Endothelial cell of umbilical vein (primary cell): ENCODE results near the gene SLC6A19. TPM values are rescaled to one million over a fixed set of nuclear protein-coding genes. Genes with fewer than 3 reads are reported as not detected.

Source experiments
- BruUV-seq: library from RNA; stranded (reverse); fragments of 400-500 nt; replicated peaks from 2 replicates; lab custom pipeline; 2021; lab: Mats Ljungman, UMichigan
- CTCF ChIA-PET: fragments of 300-600, 350-600 bp; sonication (Branson Sonifier 250); formaldehyde crosslinking; loops from one replicate; lab custom pipeline; 2021; ENCODE audit warnings: antibody characterized with exemption, inconsistent platforms; lab: Charles Lee
- POLR2A ChIA-PET: fragments of 300-600, 350-600 bp; sonication (Branson Sonifier 250); formaldehyde crosslinking; loops from one replicate; lab custom pipeline; 2021; ENCODE audit warnings: antibody characterized with exemption, inconsistent platforms; lab: Charles Lee
- DNase-seq: peaks from one replicate; pipeline ENCODE4 v3.0.0-alpha.2; 2011; ENCODE audit warnings: low read depth, low spot score
- FAIRE-seq: peaks from 2 replicates; lab custom pipeline; 2011; peaks lifted over from hg19 to GRCh38; lab: Jason Lieb, UNC
- H2AFZ ChIP-seq: 2 replicates; pipeline ENCODE4 v1.6.0; 2012; ENCODE audit warnings: low read depth, low read length, control low read depth, inconsistent platforms
- H3K27ac ChIP-seq: 2 replicates; pipeline ENCODE4 v1.5.1; 2011; ENCODE audit warnings: low read depth, mild to moderate bottlenecking, control low read depth, low read length, moderate library complexity; ENCODE audit not compliant: insufficient read depth
- H3K27me3 ChIP-seq, 2 experiments: 2 replicates each; pipeline versions ENCODE4 v1.6.0 to v1.6.1; 2011; ENCODE audit warnings: low read length in 2 of 2, mixed read lengths in 1 of 2; ENCODE audit not compliant: control insufficient read depth in 2 of 2, insufficient read depth in 2 of 2
- H3K36me3 ChIP-seq, 2 experiments: 2 replicates in 1 of 2; 3 replicates in 1 of 2; pipeline ENCODE4 v1.5.1; 2011; ENCODE audit warnings: low read length in 2 of 2, mild to moderate bottlenecking in 1 of 2, moderate library complexity in 1 of 2; ENCODE audit not compliant: control insufficient read depth in 2 of 2, insufficient read depth in 2 of 2; ENCODE audit errors: extremely low read depth in 1 of 2
- H3K4me1 ChIP-seq: 3 replicates; pipeline ENCODE4 v1.5.1; 2011; ENCODE audit warnings: mild to moderate bottlenecking, low read length; ENCODE audit not compliant: control insufficient read depth, insufficient read depth; ENCODE audit errors: extremely low read depth
- H3K4me2 ChIP-seq: 2 replicates; pipeline ENCODE4 v1.6.1; 2011; ENCODE audit warnings: low read length, control low read depth, mixed read lengths; ENCODE audit not compliant: insufficient read depth
- H3K4me3 ChIP-seq, 3 experiments: fragments of 200-600 bp in 1 of 3; sonication (generic), shearing (Covaris generic) in 1 of 3; replicated peaks in 1 of 3; 2 replicates each; pipeline ENCODE4 v1.5.1; 2011 to 2016; ENCODE audit warnings: control low read depth in 3 of 3, low read length in 3 of 3, mild to moderate bottlenecking in 2 of 3, inconsistent platforms in 1 of 3, low read depth in 1 of 3, moderate library complexity in 1 of 3; ENCODE audit not compliant: insufficient read depth in 1 of 3
- H3K79me2 ChIP-seq: 2 replicates; pipeline ENCODE4 v1.6.0; 2012; ENCODE audit warnings: low read length, inconsistent platforms; ENCODE audit not compliant: control insufficient read depth, insufficient read depth
- H3K9ac ChIP-seq: replicated peaks from 2 replicates; pipeline ENCODE3; 2011; ENCODE audit warnings: low read length, control low read depth; ENCODE audit not compliant: insufficient read depth; ENCODE audit errors: extremely low read depth
- H3K9me1 ChIP-seq: replicated peaks from 3 replicates; pipeline ENCODE4 v1.6.0; 2011; ENCODE audit warnings: mild to moderate bottlenecking, low read length; ENCODE audit not compliant: control insufficient read depth, insufficient read depth; ENCODE audit errors: extremely low read depth
- H3K9me3 ChIP-seq: replicated peaks from 2 replicates; pipeline ENCODE4 v1.5.1; 2012; ENCODE audit warnings: low read length, inconsistent platforms; ENCODE audit not compliant: control insufficient read depth, insufficient read depth
- H4K20me1 ChIP-seq: replicated peaks from 2 replicates; pipeline ENCODE3; 2011; ENCODE audit warnings: mild to moderate bottlenecking, low read length; ENCODE audit not compliant: control insufficient read depth, insufficient read depth; ENCODE audit errors: extremely low read depth
- CTCF ChIP-seq, 2 donors: IDR thresholded peaks; 1 replicate in 1 of 2; 2 replicates in 1 of 2; pipeline ENCODE4 v1.5.1; 2011; ENCODE audit warnings: low read length in 2 of 2, mild to moderate bottlenecking in 2 of 2, moderate library complexity in 2 of 2, control low read depth in 1 of 2, inconsistent platforms in 1 of 2, low read depth in 1 of 2; ENCODE audit not compliant: insufficient read depth in 1 of 2; ENCODE audit errors: extremely low read depth in 1 of 2
- EZH2 ChIP-seq: IDR thresholded peaks from 2 replicates; pipeline ENCODE4 v1.6.1; 2012; ENCODE audit warnings: borderline replicate concordance, low read depth, mild to moderate bottlenecking, moderate library complexity, low read length, inconsistent platforms; ENCODE audit not compliant: severe bottlenecking
- FOS ChIP-seq: IDR thresholded peaks from 2 replicates; pipeline ENCODE4 v1.6.1; 2011; ENCODE audit warnings: mild to moderate bottlenecking, low read length, moderate library complexity, borderline replicate concordance; ENCODE audit not compliant: insufficient read depth
- GATA2 ChIP-seq: IDR thresholded peaks from 2 replicates; pipeline ENCODE4 v1.7.0; 2011; ENCODE audit warnings: low read depth, mild to moderate bottlenecking, moderate library complexity, mixed read lengths, low read length; ENCODE audit not compliant: insufficient read length, insufficient read depth
- JUN ChIP-seq: IDR thresholded peaks from 2 replicates; pipeline ENCODE4 v1.6.1; 2011; ENCODE audit warnings: borderline replicate concordance, low read depth; ENCODE audit not compliant: insufficient read length, insufficient read depth
- MYC ChIP-seq: IDR thresholded peaks from one replicate; pipeline ENCODE4 v1.6.1; 2011; ENCODE audit warnings: mild to moderate bottlenecking, low read depth, low read length
- POLR2A ChIP-seq: IDR thresholded peaks from 2 replicates; pipeline ENCODE4 v1.6.1; 2012; ENCODE audit warnings: low read depth, mild to moderate bottlenecking, control low read depth, low read length
- POLR2AphosphoS5 ChIP-seq: IDR thresholded peaks from 2 replicates; pipeline ENCODE4 v1.6.1; 2012; ENCODE audit warnings: low read depth, mild to moderate bottlenecking, control low read depth, low read length, moderate library complexity; ENCODE audit not compliant: insufficient read depth
- dilution Hi-C: fragments of 300-500 bp; cut with MboI; formaldehyde crosslinking; loops from one replicate; pipeline ENCODE4 v1.15.0; 2019; ENCODE audit warnings: low sequenced_read_pairs; ENCODE audit not compliant: extremely low pct_ligation_motif_present
- intact Hi-C: fragments of 100-400 bp; cut with micrococcal nuclease; formaldehyde crosslinking; loops from one replicate; pipeline ENCODE4 v1.10.0; 2022
- polyA plus RNA-seq, 4 experiments: library from polyadenylated mRNA; depleted of rRNA in 3 of 4; stranded (reverse) in 3 of 4; unstranded in 1 of 4; fragments of >200 nt; gene quantifications; 2 replicates each; pipeline versions ENCODE4 v1.2.1 to v1.2.3, GENCODE V29; 2011 to 2012; ENCODE audit warnings: missing spikeins in 1 of 4
- total RNA-seq: library from RNA; stranded (reverse); gene quantifications from 2 replicates; pipeline ENCODE4 v1.2.3, GENCODE V29; 2021
- TF ChIP-seq, protein P1 (sequence below): IDR thresholded peaks from 2 replicates; pipeline ENCODE4 v1.6.1; 2011; ENCODE audit not compliant: insufficient read depth, insufficient read length

The SLC6A19 gene
- total and polyA plus RNA-seq, 2 donors (not counting 3 experiments of a cell fraction or from before 2014, with no cell fraction given), result not detected

DNA sequence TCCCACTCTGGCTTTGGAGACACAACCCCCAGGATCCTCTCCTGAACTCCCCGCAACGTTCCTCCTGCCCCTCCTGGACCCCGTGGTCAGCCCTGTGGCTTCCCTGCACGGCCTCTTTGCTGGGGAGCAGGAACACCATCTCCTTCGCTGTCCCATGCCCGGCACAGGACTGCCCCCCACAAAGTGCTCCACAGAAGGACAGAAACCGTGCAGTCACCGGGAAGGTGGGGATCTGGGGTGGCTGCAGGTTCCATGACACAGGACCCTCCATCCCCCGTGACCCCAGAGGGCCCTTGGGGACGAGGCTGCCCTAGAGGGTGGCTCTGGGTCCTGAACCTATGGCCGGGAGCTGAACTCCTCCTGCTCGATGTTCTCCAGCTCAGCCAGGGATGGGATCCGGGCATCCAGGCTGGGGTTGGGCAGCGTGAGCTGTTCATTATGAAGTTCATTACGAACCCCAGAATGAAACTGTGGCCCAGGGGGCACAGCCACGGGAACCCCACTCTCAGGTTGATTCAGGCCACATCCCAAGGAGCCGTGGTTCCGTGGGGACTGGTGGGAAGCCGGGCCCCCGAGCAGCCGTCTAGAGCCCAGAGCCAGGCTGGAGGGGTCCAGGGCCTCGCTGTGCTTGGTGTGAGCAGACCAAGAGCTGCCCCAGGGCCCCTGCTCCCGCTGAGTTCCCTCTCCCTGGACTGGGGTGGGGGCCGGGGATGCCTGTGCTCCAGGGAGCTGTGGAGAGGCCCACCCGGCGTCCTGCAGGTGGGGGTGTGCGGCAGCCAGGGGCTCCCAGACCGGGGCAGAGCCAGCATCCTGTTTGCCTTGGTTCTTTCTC, 684 bp upstream of the SLC6A19 start:
- no peaks in the 10 kb centered on the region for H4K20me1 ChIP-seq
- intact Hi-C loops (no loop called here), dilution Hi-C loops (no loop called here)
- H2AFZ ChIP-seq, result no peak overlapping the region
- POLR2A ChIA-PET, result no interaction called here
- DNase-seq (no peak), FAIRE-seq (no peak)
- BruUV-seq, result no TSS peak
- CTCF ChIA-PET, result no interaction called here
- H3K9me1 ChIP-seq, result no peaks in the 10 kb centered on the region
- H3K4me1 ChIP-seq, result no peaks in the 10 kb centered on the region
- no peak overlapping the region for H3K9ac ChIP-seq
- H3K4me2 ChIP-seq, result no peak overlapping the region
- TF ChIP-seq MYC (no peak), EZH2 (no peak), JUN (no peak)
- H3K4me3 ChIP-seq, result no peak overlapping the region
- H3K27ac ChIP-seq, result no peak overlapping the region
- H3K9me3 ChIP-seq, result no peaks in the 10 kb centered on the region
- no peaks in the 10 kb centered on the region for H3K36me3 ChIP-seq
- no peaks in the 10 kb centered on the region for H3K79me2 ChIP-seq
- no peaks in the 10 kb centered on the region for H3K27me3 ChIP-seq

- Histone ChIP-seq H2AFZ (no peak overlapping the region), H3K9me1 (no peaks in the 10 kb centered on the region), H3K27ac (no peak overlapping the region), H3K79me2 (no peaks in the 10 kb centered on the region), H3K9me3 (no peaks in the 10 kb centered on the region), H3K4me3 (no peak overlapping the region), H3K9ac (no peak overlapping the region), H3K4me2 (no peak overlapping the region), H3K27me3 (no peaks in the 10 kb centered on the region), H3K4me1 (no peaks in the 10 kb centered on the region), H3K36me3 (no peaks in the 10 kb centered on the region), H4K20me1 (no peaks in the 10 kb centered on the region)
- ChIA-PET CTCF (no interaction called here), POLR2A (no interaction called here)
- DNase-seq, result no peak
- dilution Hi-C loops, result no loop called here
- BruUV-seq, result no TSS peak
- TF ChIP-seq MYC, result no peak
- no peak for TF ChIP-seq POLR2AphosphoS5
- TF ChIP-seq CTCF (IDR thresholded peaks at IDR 0.05; ENCODE audit: extremely low read depth in 1 of 2, insufficient read depth in 1 of 2, low read depth in 1 of 2, low read length in 2 of 2), result no peak
- TF ChIP-seq FOS, result no peak
- no peak for TF ChIP-seq JUN
- TF ChIP-seq POLR2A, result no peak
- no peak for TF ChIP-seq GATA2
- TF ChIP-seq, protein P1, sequence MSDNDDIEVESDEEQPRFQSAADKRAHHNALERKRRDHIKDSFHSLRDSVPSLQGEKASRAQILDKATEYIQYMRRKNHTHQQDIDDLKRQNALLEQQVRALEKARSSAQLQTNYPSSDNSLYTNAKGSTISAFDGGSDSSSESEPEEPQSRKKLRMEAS, result no peak
- intact Hi-C loops, result no loop called here
- no peak for FAIRE-seq
These were observed 817 bp downstream of the SLC6A19 start for GRCh38 chr5:1202026-1202797.
